Breast epithelium (tissue), 4 donors: ENCODE measurements around the gene BBLN. TPM values are rescaled to one million over a fixed set of nuclear protein-coding genes. Genes with fewer than 3 reads are reported as not detected.
A peak's percentile ranks its signal among the peaks of the same experiment; 100 is the strongest.
"Not testable (repeated sequence)": the region's sequence is repeated elsewhere in the genome, so short reads cannot be mapped to it uniquely, and the experiment has no call there.

Experiments used
- DNase-seq, 2 donors: peaks; one replicate each; pipeline ENCODE4 v3.0.0-alpha.2; 2019; ENCODE audit warnings: low spot score in 2 of 2
- H3K27ac ChIP-seq, 2 donors: fragments of 200-600 bp; sonication (generic) in 1 of 2; one replicate each; pipeline ENCODE4 v1.5.1; 2016 to 2019; ENCODE audit warnings: mild to moderate bottlenecking in 1 of 2
- H3K27me3 ChIP-seq, 2 donors: fragments of 200-600 bp; sonication (generic) in 1 of 2; one replicate each; pipeline versions ENCODE4 v1.5.1 to v1.6.0; 2017 to 2019; ENCODE audit warnings: control low read depth in 1 of 2, mild to moderate bottlenecking in 1 of 2
- H3K36me3 ChIP-seq: fragments of 200-600 bp; one replicate; pipeline ENCODE4 v1.5.1; 2019
- H3K4me1 ChIP-seq, 2 donors: fragments of 200-600 bp; sonication (generic); one replicate each; pipeline ENCODE4 v1.5.1; 2016 to 2019; ENCODE audit warnings: control low read depth in 1 of 2
- H3K4me3 ChIP-seq, 3 donors: fragments of 200-600 bp; sonication (generic); 1 replicate in 2 of 3; 2 replicates in 1 of 3; pipeline ENCODE4 v1.5.1; 2016 to 2019; ENCODE audit warnings: mild to moderate bottlenecking in 3 of 3, moderate library complexity in 2 of 3
- H3K9me3 ChIP-seq, 2 donors: fragments of 200-600 bp; sonication (generic) in 1 of 2; one replicate each; pipeline ENCODE4 v1.5.1; 2016 to 2019; ENCODE audit warnings: control low read depth in 1 of 2
- CTCF ChIP-seq, 3 donors: fragments of 450-650 bp; IDR thresholded peaks; one replicate each; pipeline ENCODE4 v1.5.1; 2016 to 2017; ENCODE audit warnings: antibody characterized with exemption in 3 of 3, mild to moderate bottlenecking in 3 of 3, moderate library complexity in 3 of 3
- POLR2A ChIP-seq: fragments of 450-650 bp; IDR thresholded peaks from one replicate; pipeline ENCODE4 v1.6.1; 2016; ENCODE audit warnings: antibody characterized with exemption, mild to moderate bottlenecking, moderate library complexity
- POLR2AphosphoS5 ChIP-seq, 3 donors: sonication (generic); formaldehyde crosslinking; IDR thresholded peaks; one replicate each; pipeline ENCODE4 v1.6.1; 2017; ENCODE audit warnings: antibody characterized with exemption in 3 of 3
- intact Hi-C: fragments of 100-400 bp; cut with DNase I; formaldehyde crosslinking; loops from one replicate; pipeline ENCODE4 v1.15.1; 2023; ENCODE audit warnings: low total_unique reads
- total RNA-seq, 3 donors: library from RNA; depleted of rRNA; stranded (reverse); fragments of >200 nt; gene quantifications; one replicate each; pipeline ENCODE4 v1.1.0, GENCODE V29; 2016

The BBLN gene
- total RNA-seq, 3 donors from 2014 or later: 144 to 232 (median 152) TPM

GRCh38 chr9:128180447-128180846 is 20.4 kb downstream of the BBLN start:
- intact Hi-C loops: no loop called here
- H3K4me1 ChIP-seq: no peaks in the 10 kb centered on the region
- H3K4me3 ChIP-seq: no peak overlapping the region
- no peak overlapping the region for H3K27ac ChIP-seq
- DNase-seq: no peak
- TF ChIP-seq CTCF (IDR thresholded peaks at IDR 0.05) (no peak), POLR2A (no peak), POLR2AphosphoS5 (IDR thresholded peaks at IDR 0.05) (no peak)
- H3K9me3 ChIP-seq: no peaks in the 10 kb centered on the region
- peaks cover 9% of the 10 kb centered on the region for H3K36me3 ChIP-seq
- H3K27me3 ChIP-seq: no peaks in the 10 kb centered on the region

GRCh38 chr9:128181480-128181879 is 21.4 kb downstream of the BBLN start:
- H3K4me3 ChIP-seq, H3K4me1 ChIP-seq, H3K36me3 ChIP-seq, intact Hi-C loops, H3K9me3 ChIP-seq, H3K27me3 ChIP-seq, H3K27ac ChIP-seq, DNase-seq: not testable (repeated sequence)
- peak in 2 of 3 donors; percentile 21 to 47 for TF ChIP-seq CTCF (IDR thresholded peaks at IDR 0.05)

GRCh38 chr9:128182893-128183588 is 23.0 kb downstream of the BBLN start:
- TF ChIP-seq CTCF (IDR thresholded peaks at IDR 0.05): no peak
- TF ChIP-seq POLR2A: no peak
- no peak for TF ChIP-seq POLR2AphosphoS5 (IDR thresholded peaks at IDR 0.05)
- H3K36me3 ChIP-seq: peaks cover 9% of the 10 kb centered on the region
- no peak overlapping the region for H3K27ac ChIP-seq
- H3K4me1 ChIP-seq: no peaks in the 10 kb centered on the region
- no peaks in the 10 kb centered on the region for H3K27me3 ChIP-seq
- no peak overlapping the region for H3K4me3 ChIP-seq
- DNase-seq: no peak
- H3K9me3 ChIP-seq: no peaks in the 10 kb centered on the region
- intact Hi-C loops: no loop called here

GRCh38 chr9:128185979-128186965 is 26.2 kb downstream of the BBLN start:
- TF ChIP-seq POLR2A (no peak), POLR2AphosphoS5 (IDR thresholded peaks at IDR 0.05) (no peak), CTCF (IDR thresholded peaks at IDR 0.05) (no peak)
- H3K36me3 ChIP-seq: no peaks in the 10 kb centered on the region

GRCh38 chr9:128187361-128187760 is 27.3 kb downstream of the BBLN start:
- H3K27me3 ChIP-seq: no peaks in the 10 kb centered on the region
- no peak overlapping the region for H3K4me3 ChIP-seq
- no peaks in the 10 kb centered on the region for H3K9me3 ChIP-seq
- no peaks in the 10 kb centered on the region for H3K36me3 ChIP-seq
- peaks cover 3 to 9% of the 10 kb centered on the region in 2 donors for H3K4me1 ChIP-seq
- H3K27ac ChIP-seq: no peak overlapping the region
- intact Hi-C loops: no loop called here
- no peak for DNase-seq
- TF ChIP-seq POLR2AphosphoS5 (IDR thresholded peaks at IDR 0.05) (no peak), POLR2A (no peak), CTCF (IDR thresholded peaks at IDR 0.05) (no peak)

More at GRCh38 chr9:128185979-128186965, 26.2 kb downstream of the BBLN start:
- H3K4me3 ChIP-seq: no peak overlapping the region
- no peaks in the 10 kb centered on the region for H3K9me3 ChIP-seq
- no peak for DNase-seq
- H3K27me3 ChIP-seq: no peaks in the 10 kb centered on the region
- peaks cover 3 to 9% of the 10 kb centered on the region in 2 donors for H3K4me1 ChIP-seq
- intact Hi-C loops: no loop called here
- H3K27ac ChIP-seq: no peak overlapping the region
